Loucy (cell line): ENCODE results near the gene HSD17B13.

Source experiments
- H2AFZ ChIP-seq: fragments of 200-600 bp; sonication (generic); 2 replicates; pipeline ENCODE4 v1.6.0; 2016; ENCODE audit warnings: antibody characterized with exemption, mild to moderate bottlenecking, low read length, moderate library complexity
- H3F3A ChIP-seq: fragments of 200-600 bp; 2 replicates; pipeline ENCODE4 v1.6.0; 2016; ENCODE audit warnings: antibody characterized with exemption, low read depth, mild to moderate bottlenecking
- H3K27me3 ChIP-seq: fragments of 200-600 bp; sonication (generic); 2 replicates; pipeline ENCODE4 v1.6.1; 2014; ENCODE audit warnings: low read length, mild to moderate bottlenecking; ENCODE audit not compliant: insufficient read depth, poor library complexity, severe bottlenecking
- H3K36me3 ChIP-seq: fragments of 200-600 bp; sonication (generic); 2 replicates; pipeline ENCODE4 v1.6.1; 2016; ENCODE audit warnings: low read length; ENCODE audit not compliant: insufficient read depth
- H3K4me1 ChIP-seq: fragments of 200-600 bp; sonication (generic); 2 replicates; pipeline ENCODE4 v1.5.1; 2014; ENCODE audit warnings: low read length, mild to moderate bottlenecking; ENCODE audit not compliant: insufficient read depth, poor library complexity, severe bottlenecking
- H3K4me2 ChIP-seq: fragments of 200-600 bp; sonication (generic); 2 replicates; pipeline ENCODE4 v1.6.0; 2014; ENCODE audit warnings: antibody characterized with exemption, low read length, low read depth, mild to moderate bottlenecking; ENCODE audit not compliant: poor library complexity, severe bottlenecking
- H3K4me3 ChIP-seq: fragments of 200-600 bp; sonication (generic); 2 replicates; pipeline ENCODE4 v1.5.1; 2014; ENCODE audit warnings: low read length, mild to moderate bottlenecking, mixed read lengths; ENCODE audit not compliant: poor library complexity, severe bottlenecking
- H3K79me2 ChIP-seq: fragments of 200-600 bp; sonication (generic); 2 replicates; pipeline ENCODE4 v1.6.1; 2014; ENCODE audit warnings: low read length; ENCODE audit not compliant: insufficient read depth
- H3K9ac ChIP-seq: fragments of 200-600 bp; sonication (generic); 2 replicates; pipeline ENCODE4 v1.6.0; 2014; ENCODE audit warnings: mild to moderate bottlenecking, low read depth, low read length, moderate library complexity; ENCODE audit not compliant: poor library complexity, severe bottlenecking
- H3K9me2 ChIP-seq: fragments of 200-600 bp; sonication (generic); replicated peaks from 2 replicates; pipeline ENCODE4 v1.6.1; 2016; ENCODE audit warnings: low read depth, low read length, mixed read lengths
- H3K9me3 ChIP-seq: fragments of 200-600 bp; sonication (generic); 2 replicates; pipeline ENCODE4 v1.6.1; 2014; ENCODE audit warnings: mild to moderate bottlenecking, antibody characterized with exemption, low read length, low read depth; ENCODE audit not compliant: insufficient read depth
- H4K20me1 ChIP-seq: fragments of 200-600 bp; sonication (generic); 2 replicates; pipeline ENCODE4 v1.6.0; 2014; ENCODE audit warnings: antibody characterized with exemption, low read length, mild to moderate bottlenecking; ENCODE audit not compliant: insufficient read depth, poor library complexity, severe bottlenecking
- CTCF ChIP-seq: fragments of 200-600 bp; sonication (generic); conservative IDR thresholded peaks from 2 replicates; pipeline ENCODE4 v1.5.1; 2014; ENCODE audit warnings: mild to moderate bottlenecking, antibody characterized with exemption, low read length
- EZH2phosphoT487 ChIP-seq: fragments of 200-600 bp; IDR thresholded peaks from 2 replicates; pipeline ENCODE4 v1.6.1; 2018; ENCODE audit warnings: antibody characterized with exemption, mild to moderate bottlenecking, moderate library complexity, borderline replicate concordance

Gene HSD17B13

GRCh38 chr4:87365348-87365747 lies 42.7 kb upstream of the HSD17B13 start:
- no peak for TF ChIP-seq EZH2phosphoT487
- TF ChIP-seq CTCF, result no peak
- Histone ChIP-seq H4K20me1 (no peaks in the 10 kb centered on the region), H2AFZ (no peak overlapping the region), H3K9me3 (no peaks in the 10 kb centered on the region), H3K4me3 (no peak overlapping the region), H3K79me2 (no peaks in the 10 kb centered on the region), H3K9ac (no peak overlapping the region), H3K9me2 (no peaks in the 10 kb centered on the region), H3K4me1 (no peaks in the 10 kb centered on the region), H3K27me3 (no peaks in the 10 kb centered on the region), H3K36me3 (peaks cover 62% of the 10 kb centered on the region), H3F3A (no peaks in the 10 kb centered on the region), H3K4me2 (no peak overlapping the region)

DNA sequence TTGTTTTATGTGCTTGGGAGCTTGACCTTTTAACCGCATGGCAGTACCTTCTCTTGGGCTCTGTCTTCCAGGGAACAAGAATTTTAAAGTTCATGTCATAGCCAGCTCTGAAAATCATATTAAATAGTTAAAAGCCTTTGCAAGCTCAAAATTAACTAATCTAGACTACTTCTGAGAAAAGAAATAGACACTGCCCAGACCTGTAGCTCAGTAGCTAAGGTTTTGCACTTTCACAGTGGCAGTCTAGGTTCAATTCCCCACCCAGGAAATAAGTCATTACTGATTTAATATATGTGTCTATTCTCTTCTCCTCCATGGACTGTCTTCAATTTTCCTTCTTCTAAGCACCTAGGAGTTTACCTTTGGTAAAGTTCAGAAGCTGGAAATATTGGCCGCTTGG lies 40.9 kb upstream of the HSD17B13 start:
- H3K4me2 ChIP-seq, result no peak overlapping the region
- no peak overlapping the region for H3K9ac ChIP-seq
- no peaks in the 10 kb centered on the region for H3K9me2 ChIP-seq
- no peaks in the 10 kb centered on the region for H4K20me1 ChIP-seq
- TF ChIP-seq CTCF (no peak), EZH2phosphoT487 (no peak)
- H3F3A ChIP-seq, result no peaks in the 10 kb centered on the region
- no peaks in the 10 kb centered on the region for H3K79me2 ChIP-seq
- no peaks in the 10 kb centered on the region for H3K9me3 ChIP-seq
- peaks cover 70% of the 10 kb centered on the region for H3K36me3 ChIP-seq
- no peaks in the 10 kb centered on the region for H3K4me1 ChIP-seq
- no peaks in the 10 kb centered on the region for H3K27me3 ChIP-seq
- no peak overlapping the region for H3K4me3 ChIP-seq
- no peak overlapping the region for H2AFZ ChIP-seq

- H3K27me3 ChIP-seq, result no peaks in the 10 kb centered on the region
- H3K4me3 ChIP-seq, result no peak overlapping the region
- H3K36me3 ChIP-seq, result peaks cover 49% of the 10 kb centered on the region
- no peak overlapping the region for H3K9ac ChIP-seq
- no peak overlapping the region for H3K4me2 ChIP-seq
- no peaks in the 10 kb centered on the region for H3K9me2 ChIP-seq
- H3F3A ChIP-seq, result no peaks in the 10 kb centered on the region
- H4K20me1 ChIP-seq, result no peaks in the 10 kb centered on the region
- TF ChIP-seq CTCF (no peak), EZH2phosphoT487 (no peak)
- H3K79me2 ChIP-seq, result no peaks in the 10 kb centered on the region
- H3K9me3 ChIP-seq, result no peaks in the 10 kb centered on the region
- H3K4me1 ChIP-seq, result no peaks in the 10 kb centered on the region
- H2AFZ ChIP-seq, result no peak overlapping the region
Measured at GRCh38 chr4:87360338-87360935, 37.8 kb upstream of the HSD17B13 start.
